Measurements from ENCODE around the gene AP2M1. TPM values are rescaled to one million over a fixed set of nuclear protein-coding genes. Genes with fewer than 3 reads are reported as not detected.

AP2M1 gene
- total RNA-seq, 4 donors from 2014 or later = 258 to 397 (median 298) TPM

GRCh38 chr3:184140436-184140835 lies 34.2 kb upstream of the AP2M1 start:
- H3K4me3 ChIP-seq = no peak overlapping the region
- 93% methylated on average over 9 of the region's 10 CpGs for WGBS
- TF ChIP-seq POLR2A (IDR thresholded peaks at IDR 0.05; ENCODE audit: low read depth) (no peak), EP300 (IDR thresholded peaks at IDR 0.05) (no peak), POLR2AphosphoS5 (IDR thresholded peaks at IDR 0.05) (no peak)
- TF ChIP-seq, protein P1, sequence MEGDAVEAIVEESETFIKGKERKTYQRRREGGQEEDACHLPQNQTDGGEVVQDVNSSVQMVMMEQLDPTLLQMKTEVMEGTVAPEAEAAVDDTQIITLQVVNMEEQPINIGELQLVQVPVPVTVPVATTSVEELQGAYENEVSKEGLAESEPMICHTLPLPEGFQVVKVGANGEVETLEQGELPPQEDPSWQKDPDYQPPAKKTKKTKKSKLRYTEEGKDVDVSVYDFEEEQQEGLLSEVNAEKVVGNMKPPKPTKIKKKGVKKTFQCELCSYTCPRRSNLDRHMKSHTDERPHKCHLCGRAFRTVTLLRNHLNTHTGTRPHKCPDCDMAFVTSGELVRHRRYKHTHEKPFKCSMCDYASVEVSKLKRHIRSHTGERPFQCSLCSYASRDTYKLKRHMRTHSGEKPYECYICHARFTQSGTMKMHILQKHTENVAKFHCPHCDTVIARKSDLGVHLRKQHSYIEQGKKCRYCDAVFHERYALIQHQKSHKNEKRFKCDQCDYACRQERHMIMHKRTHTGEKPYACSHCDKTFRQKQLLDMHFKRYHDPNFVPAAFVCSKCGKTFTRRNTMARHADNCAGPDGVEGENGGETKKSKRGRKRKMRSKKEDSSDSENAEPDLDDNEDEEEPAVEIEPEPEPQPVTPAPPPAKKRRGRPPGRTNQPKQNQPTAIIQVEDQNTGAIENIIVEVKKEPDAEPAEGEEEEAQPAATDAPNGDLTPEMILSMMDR (IDR thresholded peaks at IDR 0.05) = no peak
- peaks cover 18 to 33% (median 27%) of the 10 kb centered on the region in 4 donors for H3K4me1 ChIP-seq
- no peaks in the 10 kb centered on the region for H3K27me3 ChIP-seq
- intact Hi-C loops (cut with DNase I) = loop anchor here (5.0 kb wide), 1 partner anchor 102 kb away; no protein-coding TSS in a partner anchor
- peaks cover 52 to 81% (median 74%) of the 10 kb centered on the region in 4 donors for H3K36me3 ChIP-seq
- no peak overlapping the region for H3K27ac ChIP-seq (replicated peaks in 1 of 4)
- H3K9me3 ChIP-seq = no peaks in the 10 kb centered on the region
- DNase-seq (ENCODE audit: extremely low spot score) = no peak

- no peak for TF ChIP-seq POLR2A (IDR thresholded peaks at IDR 0.05; ENCODE audit: low read depth)
- no peak for TF ChIP-seq POLR2AphosphoS5 (IDR thresholded peaks at IDR 0.05)
- TF ChIP-seq EP300 (IDR thresholded peaks at IDR 0.05) = no peak
- peaks cover 52 to 95% (median 89%) of the 10 kb centered on the region in 4 donors for H3K36me3 ChIP-seq
- H3K27ac ChIP-seq (replicated peaks in 1 of 4) = no peak overlapping the region
- no peak for DNase-seq (ENCODE audit: extremely low spot score)
- peaks cover 5 to 17% (median 12%) of the 10 kb centered on the region in 4 donors for H3K4me1 ChIP-seq
- WGBS = 92% methylated on average over 7 of the region's 7 CpGs
- H3K27me3 ChIP-seq = no peaks in the 10 kb centered on the region
- no peak overlapping the region for H3K4me3 ChIP-seq
- no peaks in the 10 kb centered on the region for H3K9me3 ChIP-seq
- intact Hi-C loops (cut with DNase I) = loop anchor here (5.0 kb wide), 1 partner anchor 100 kb away; no protein-coding TSS in a partner anchor
These were observed 32.5 kb upstream of the AP2M1 start for GRCh38 chr3:184142199-184142598.

DNA sequence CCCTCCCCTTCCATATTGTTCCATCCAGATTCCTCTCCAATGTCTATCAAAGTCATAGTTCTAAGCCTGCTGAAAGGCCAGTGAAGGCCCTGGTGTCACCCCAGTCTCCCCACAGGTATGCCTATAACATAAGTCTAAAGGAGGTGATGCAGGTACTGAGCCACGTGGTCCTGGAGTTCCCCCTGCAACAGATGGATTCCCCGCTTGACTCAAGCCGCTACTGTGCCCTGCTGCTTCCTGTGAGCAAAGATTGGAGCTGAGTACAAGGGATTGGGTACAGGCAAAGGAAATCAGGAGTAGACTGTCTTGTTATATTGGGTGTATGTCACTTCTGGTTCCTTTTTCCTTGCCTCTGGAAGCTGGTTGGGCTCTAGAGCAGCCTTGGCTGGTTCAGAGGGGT lies 31.3 kb upstream of the AP2M1 start:
- Histone ChIP-seq H3K4me3 (no peak overlapping the region), H3K36me3 (peaks cover 52 to 86% (median 80%) of the 10 kb centered on the region in 4 donors), H3K27me3 (no peaks in the 10 kb centered on the region), H3K27ac (replicated peaks in 1 of 4) (no peak overlapping the region), H3K9me3 (no peaks in the 10 kb centered on the region), H3K4me1 (peaks cover 4 to 11% (median 8%) of the 10 kb centered on the region in 4 donors)
- WGBS = 80% methylated on average over 1 of the region's 3 CpGs
- DNase-seq (ENCODE audit: extremely low spot score) = no peak
- no peak for TF ChIP-seq POLR2AphosphoS5 (IDR thresholded peaks at IDR 0.05)
- TF ChIP-seq, protein P1 (IDR thresholded peaks at IDR 0.05) = no peak
- no peak for TF ChIP-seq EP300 (IDR thresholded peaks at IDR 0.05)
- no peak for TF ChIP-seq POLR2A (IDR thresholded peaks at IDR 0.05; ENCODE audit: low read depth)
- intact Hi-C loops (cut with DNase I) = loop anchor here (5.0 kb wide), 1 partner anchor 99 kb away; no protein-coding TSS in a partner anchor

- Histone ChIP-seq H3K9me3 (no peaks in the 10 kb centered on the region), H3K36me3 (peaks cover 47 to 74% (median 71%) of the 10 kb centered on the region in 4 donors), H3K27me3 (no peaks in the 10 kb centered on the region), H3K4me3 (no peak overlapping the region), H3K4me1 (peaks cover 4 to 11% (median 8%) of the 10 kb centered on the region in 4 donors), H3K27ac (replicated peaks in 1 of 4) (no peak overlapping the region)
- no peak for TF ChIP-seq POLR2A (IDR thresholded peaks at IDR 0.05; ENCODE audit: low read depth)
- no peak for TF ChIP-seq POLR2AphosphoS5 (IDR thresholded peaks at IDR 0.05)
- TF ChIP-seq, protein P1 (IDR thresholded peaks at IDR 0.05) = no peak
- TF ChIP-seq EP300 (IDR thresholded peaks at IDR 0.05) = no peak
- no peak for DNase-seq (ENCODE audit: extremely low spot score)
- WGBS = 81% methylated on average over 4 of the region's 5 CpGs
- intact Hi-C loops (cut with DNase I) = loop anchor here (5.0 kb wide), 1 partner anchor 98 kb away; no protein-coding TSS in a partner anchor
These were observed 30.1 kb upstream of the AP2M1 start for GRCh38 chr3:184144505-184144904.

GRCh38 chr3:184145111-184145524 lies 29.5 kb upstream of the AP2M1 start:
- no peaks in the 10 kb centered on the region for H3K9me3 ChIP-seq
- intact Hi-C loops (cut with DNase I) = loop anchor here (5.0 kb wide), 2 partner anchors 42 to 107 kb away; partner anchors contain the start of gene ABCF3
- peaks cover 4 to 11% (median 8%) of the 10 kb centered on the region in 4 donors for H3K4me1 ChIP-seq
- no peak overlapping the region for H3K4me3 ChIP-seq
- DNase-seq (ENCODE audit: extremely low spot score) = no peak
- peak overlapping the region in 1 of 4 donors; percentile 22 for H3K27ac ChIP-seq (replicated peaks in 1 of 4)
- peaks cover 42 to 68% (median 67%) of the 10 kb centered on the region in 4 donors for H3K36me3 ChIP-seq
- H3K27me3 ChIP-seq = no peaks in the 10 kb centered on the region
- TF ChIP-seq POLR2AphosphoS5 (IDR thresholded peaks at IDR 0.05) (peak; percentile 13 to 36), EP300 (IDR thresholded peaks at IDR 0.05) (no peak), POLR2A (IDR thresholded peaks at IDR 0.05; ENCODE audit: low read depth) (no peak)
- TF ChIP-seq, protein P1 (IDR thresholded peaks at IDR 0.05) = peak; percentile 43 to 53 (median 47)
- WGBS = 44% methylated on average over 4 of the region's 4 CpGs

Measured in esophagus muscularis mucosa (tissue), 4 donors.